Suprapubic skin (tissue), 3 donors: Measurements from ENCODE around the gene NUP188.

Experiments used
- CTCF ChIP-seq, 2 donors: fragments of 200-600 bp in 1 of 2; fragments of 450-650 bp in 1 of 2; sonication (generic) in 1 of 2; IDR thresholded peaks; one replicate each; pipeline ENCODE4 v1.5.1; 2016 to 2019; ENCODE audit warnings: antibody characterized with exemption in 2 of 2, mild to moderate bottlenecking in 1 of 2, moderate library complexity in 1 of 2
- POLR2A ChIP-seq, 2 donors: fragments of 450-650 bp; IDR thresholded peaks; one replicate each; pipeline ENCODE4 v1.6.1; 2017; ENCODE audit warnings: antibody characterized with exemption in 2 of 2, mild to moderate bottlenecking in 2 of 2, moderate library complexity in 2 of 2

- TF ChIP-seq POLR2A (IDR thresholded peaks at IDR 0.05) (no peak), CTCF (IDR thresholded peaks at IDR 0.05) (no peak)
These were observed 40.3 kb downstream of the NUP188 start for GRCh38 chr9:128987805-128988204.
